ENCODE measurements around the gene BCL6.

BCL6 gene

GRCh38 chr3:187735837-187736236 is 9.4 kb downstream of the BCL6 start:
- TF ChIP-seq CTCF (IDR thresholded peaks at IDR 0.05), result no peak

DNA sequence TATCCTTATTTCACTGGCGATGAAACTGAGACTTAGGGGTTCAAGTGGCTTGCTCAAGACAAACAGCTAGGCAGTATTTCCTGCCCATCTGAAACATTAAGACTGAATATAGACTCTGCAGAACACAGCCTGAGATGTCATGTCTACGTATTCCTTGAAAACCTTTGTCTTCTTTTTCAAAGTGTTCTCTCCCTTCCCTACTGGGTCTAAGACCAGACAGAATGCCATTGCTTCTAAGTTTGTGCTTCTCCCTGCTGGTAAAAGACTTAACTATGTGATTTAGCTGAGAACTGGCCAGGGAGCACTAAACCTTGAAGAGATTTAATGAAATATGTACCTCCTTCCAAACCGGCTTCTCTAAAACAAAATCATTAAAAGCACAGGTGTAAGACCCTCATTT is 9.9 kb downstream of the BCL6 start:
- no peak for TF ChIP-seq CTCF (IDR thresholded peaks at IDR 0.05)

- TF ChIP-seq CTCF (IDR thresholded peaks at IDR 0.05), result no peak
These were observed 10.4 kb downstream of the BCL6 start for GRCh38 chr3:187734841-187735240.

GRCh38 chr3:187733371-187733770 is 11.9 kb downstream of the BCL6 start:
- TF ChIP-seq CTCF (IDR thresholded peaks at IDR 0.05), result no peak

DNA sequence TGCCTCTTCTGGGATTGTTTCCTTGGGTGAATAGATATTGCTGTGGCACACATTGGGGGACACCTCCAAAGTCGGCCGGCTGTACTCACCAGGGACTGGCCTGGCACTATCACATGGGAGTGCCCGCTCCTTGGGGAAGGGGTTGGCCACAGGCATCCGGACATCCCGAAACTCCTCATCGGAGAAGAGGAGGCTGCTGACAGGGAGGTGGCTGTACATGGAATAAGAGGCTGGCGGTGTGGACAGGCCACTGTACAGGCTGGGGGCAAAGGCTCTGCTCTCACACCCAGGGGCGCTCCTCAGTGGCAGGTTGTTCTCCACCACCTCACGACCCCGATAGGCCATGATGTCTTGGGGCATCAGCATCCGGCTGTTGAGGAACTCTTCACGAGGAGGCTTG is 15.7 kb downstream of the BCL6 start:
- TF ChIP-seq CTCF (IDR thresholded peaks at IDR 0.05), result no peak

- TF ChIP-seq CTCF (IDR thresholded peaks at IDR 0.05), result no peak
These were observed 16.2 kb downstream of the BCL6 start for GRCh38 chr3:187728940-187729583.

DNA sequence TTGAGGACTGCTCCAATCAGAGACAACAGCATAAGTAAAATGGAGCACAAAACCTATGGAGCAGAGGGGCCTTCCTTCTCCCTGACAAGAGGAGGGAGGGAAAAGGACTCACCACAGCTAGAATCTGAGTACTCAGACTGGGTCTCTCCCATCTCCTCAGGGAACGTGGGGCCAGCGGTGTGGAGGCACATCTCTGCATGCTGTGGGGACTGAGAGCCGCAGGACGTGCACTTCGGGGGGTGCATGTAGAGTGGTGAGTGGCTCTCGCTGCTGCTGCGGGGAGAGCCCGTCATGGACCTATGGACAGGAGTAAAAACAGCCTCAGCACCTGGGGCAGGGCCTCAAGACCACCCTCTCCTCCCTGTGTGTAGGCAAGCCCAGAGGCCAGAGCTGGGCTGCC is 17.0 kb downstream of the BCL6 start:
- TF ChIP-seq CTCF (IDR thresholded peaks at IDR 0.05), result no peak

GRCh38 chr3:187726564-187726963 is 18.7 kb downstream of the BCL6 start:
- no peak for TF ChIP-seq CTCF (IDR thresholded peaks at IDR 0.05)

All from LNCAP (cell line).